Stomach smooth muscle (tissue), 2 donors: Measurements from ENCODE around the gene NR4A2.

ENCODE experiments used
- H3K27ac ChIP-seq: one replicate; pipeline ENCODE4 v1.7.0; 2013; ENCODE audit warnings: mild to moderate bottlenecking, low read length, inconsistent platforms
- H3K27me3 ChIP-seq, 2 donors: one replicate each; pipeline ENCODE4 v1.7.0; 2013; ENCODE audit warnings: low read length in 2 of 2; ENCODE audit not compliant: insufficient read depth in 2 of 2, control insufficient read depth in 1 of 2
- H3K36me3 ChIP-seq, 2 donors: one replicate each; pipeline ENCODE4 v1.7.0; 2013; ENCODE audit warnings: low read length in 2 of 2; ENCODE audit not compliant: control insufficient read depth in 2 of 2, insufficient read depth in 2 of 2
- H3K4me1 ChIP-seq: one replicate; pipeline ENCODE4 v1.7.0; 2013; ENCODE audit warnings: low read length; ENCODE audit not compliant: control insufficient read depth, insufficient read depth
- H3K4me3 ChIP-seq, 2 donors: one replicate each; pipeline ENCODE4 v1.7.0; 2013; ENCODE audit warnings: low read length in 2 of 2
- H3K9ac ChIP-seq, 2 donors: one replicate each; pipeline ENCODE4 v1.7.0; 2013; ENCODE audit warnings: low read length in 2 of 2, mild to moderate bottlenecking in 1 of 2
- H3K9me3 ChIP-seq, 2 donors: one replicate each; pipeline ENCODE4 v1.7.0; 2013; ENCODE audit warnings: low read length in 2 of 2; ENCODE audit not compliant: control insufficient read depth in 2 of 2
- donor health status: healthy.
- donor health status: Pancreatic carcinoma.

The NR4A2 gene

GRCh38 chr2:156279446-156280150 lies 52.9 kb downstream of the NR4A2 start:
- H3K9ac ChIP-seq, result no peak overlapping the region
- H3K4me1 ChIP-seq, result no peaks in the 10 kb centered on the region
- no peaks in the 10 kb centered on the region for H3K36me3 ChIP-seq
- no peak overlapping the region for H3K4me3 ChIP-seq
- H3K9me3 ChIP-seq, result no peaks in the 10 kb centered on the region
- H3K27me3 ChIP-seq, result no peaks in the 10 kb centered on the region
- no peak overlapping the region for H3K27ac ChIP-seq
